ENCODE results near the gene UCHL5.
A peak's percentile ranks its signal among the peaks of the same experiment; 100 is the strongest.
"Not testable (repeated sequence)": the region's sequence is repeated elsewhere in the genome, so short reads cannot be mapped to it uniquely, and the experiment has no call there.

Gene UCHL5

GRCh38 chr1:192986748-192987334 lies 72.3 kb downstream of the UCHL5 start:
- peak overlapping the region; percentile 16 to 18 for H3K27ac ChIP-seq (ENCODE audit: low read depth in 2 of 2, low read length in 2 of 2)
- H3K36me3 ChIP-seq (ENCODE audit: control insufficient read depth in 2 of 2, insufficient read depth in 2 of 2, low read length in 2 of 2); H3K27me3 ChIP-seq (ENCODE audit: control insufficient read depth in 2 of 2, insufficient read depth in 2 of 2, low read length in 2 of 2); H3K4me3 ChIP-seq (ENCODE audit: low read length in 2 of 2); H3K9ac ChIP-seq (ENCODE audit: low read depth in 1 of 2, low read length in 2 of 2); H3K9me3 ChIP-seq (ENCODE audit: control insufficient read depth in 2 of 2, low read length in 2 of 2); H3K4me1 ChIP-seq (ENCODE audit: control insufficient read depth in 2 of 2, insufficient read depth in 2 of 2, low read length in 2 of 2): not testable (repeated sequence)

GRCh38 chr1:192986110-192986747 lies 72.9 kb downstream of the UCHL5 start:
- Histone ChIP-seq H3K27ac (ENCODE audit: low read depth in 2 of 2, low read length in 2 of 2) (peak overlapping the region; percentile 16 to 18), H3K9me3 (ENCODE audit: control insufficient read depth in 2 of 2, low read length in 2 of 2) (no peaks in the 10 kb centered on the region), H3K36me3 (ENCODE audit: control insufficient read depth in 2 of 2, insufficient read depth in 2 of 2, low read length in 2 of 2) (no peaks in the 10 kb centered on the region), H3K4me3 (ENCODE audit: low read length in 2 of 2) (no peak overlapping the region), H3K27me3 (ENCODE audit: control insufficient read depth in 2 of 2, insufficient read depth in 2 of 2, low read length in 2 of 2) (no peaks in the 10 kb centered on the region), H3K4me1 (ENCODE audit: control insufficient read depth in 2 of 2, insufficient read depth in 2 of 2, low read length in 2 of 2) (no peaks in the 10 kb centered on the region), H3K9ac (ENCODE audit: low read depth in 1 of 2, low read length in 2 of 2) (no peak overlapping the region)

- no peaks in the 10 kb centered on the region for H3K36me3 ChIP-seq (ENCODE audit: control insufficient read depth in 2 of 2, insufficient read depth in 2 of 2, low read length in 2 of 2)
- H3K9ac ChIP-seq (ENCODE audit: low read depth in 1 of 2, low read length in 2 of 2): no peak overlapping the region
- H3K4me1 ChIP-seq (ENCODE audit: control insufficient read depth in 2 of 2, insufficient read depth in 2 of 2, low read length in 2 of 2): peaks cover 0 to 1% of the 10 kb centered on the region in 2 donors
- no peaks in the 10 kb centered on the region for H3K9me3 ChIP-seq (ENCODE audit: control insufficient read depth in 2 of 2, low read length in 2 of 2)
- no peaks in the 10 kb centered on the region for H3K27me3 ChIP-seq (ENCODE audit: control insufficient read depth in 2 of 2, insufficient read depth in 2 of 2, low read length in 2 of 2)
- H3K27ac ChIP-seq (ENCODE audit: low read depth in 2 of 2, low read length in 2 of 2): no peak overlapping the region
- H3K4me3 ChIP-seq (ENCODE audit: low read length in 2 of 2): no peak overlapping the region
Observed at GRCh38 chr1:192984080-192984479, 75.1 kb downstream of the UCHL5 start.

- no peak overlapping the region for H3K4me3 ChIP-seq (ENCODE audit: low read length in 2 of 2)
- no peaks in the 10 kb centered on the region for H3K36me3 ChIP-seq (ENCODE audit: control insufficient read depth in 2 of 2, insufficient read depth in 2 of 2, low read length in 2 of 2)
- peaks cover 0 to 4% of the 10 kb centered on the region in 2 donors for H3K4me1 ChIP-seq (ENCODE audit: control insufficient read depth in 2 of 2, insufficient read depth in 2 of 2, low read length in 2 of 2)
- no peak overlapping the region for H3K9ac ChIP-seq (ENCODE audit: low read depth in 1 of 2, low read length in 2 of 2)
- H3K27ac ChIP-seq (ENCODE audit: low read depth in 2 of 2, low read length in 2 of 2): no peak overlapping the region
- H3K27me3 ChIP-seq (ENCODE audit: control insufficient read depth in 2 of 2, insufficient read depth in 2 of 2, low read length in 2 of 2): no peaks in the 10 kb centered on the region
- H3K9me3 ChIP-seq (ENCODE audit: control insufficient read depth in 2 of 2, low read length in 2 of 2): no peaks in the 10 kb centered on the region
Observed at GRCh38 chr1:192983349-192983980, 75.7 kb downstream of the UCHL5 start.

- Histone ChIP-seq H3K27ac (ENCODE audit: low read depth in 2 of 2, low read length in 2 of 2) (no peak overlapping the region), H3K9ac (ENCODE audit: low read depth in 1 of 2, low read length in 2 of 2) (no peak overlapping the region), H3K4me3 (ENCODE audit: low read length in 2 of 2) (no peak overlapping the region), H3K4me1 (ENCODE audit: control insufficient read depth in 2 of 2, insufficient read depth in 2 of 2, low read length in 2 of 2) (peaks cover 0 to 4% of the 10 kb centered on the region in 2 donors), H3K9me3 (ENCODE audit: control insufficient read depth in 2 of 2, low read length in 2 of 2) (no peaks in the 10 kb centered on the region), H3K36me3 (ENCODE audit: control insufficient read depth in 2 of 2, insufficient read depth in 2 of 2, low read length in 2 of 2) (no peaks in the 10 kb centered on the region), H3K27me3 (ENCODE audit: control insufficient read depth in 2 of 2, insufficient read depth in 2 of 2, low read length in 2 of 2) (no peaks in the 10 kb centered on the region)
Observed at GRCh38 chr1:192980856-192981255, 78.3 kb downstream of the UCHL5 start.

- not testable (repeated sequence) for H3K27ac ChIP-seq (ENCODE audit: low read depth in 2 of 2, low read length in 2 of 2); H3K9ac ChIP-seq (ENCODE audit: low read depth in 1 of 2, low read length in 2 of 2); H3K27me3 ChIP-seq (ENCODE audit: control insufficient read depth in 2 of 2, insufficient read depth in 2 of 2, low read length in 2 of 2); H3K4me3 ChIP-seq (ENCODE audit: low read length in 2 of 2); H3K9me3 ChIP-seq (ENCODE audit: control insufficient read depth in 2 of 2, low read length in 2 of 2); H3K36me3 ChIP-seq (ENCODE audit: control insufficient read depth in 2 of 2, insufficient read depth in 2 of 2, low read length in 2 of 2); H3K4me1 ChIP-seq (ENCODE audit: control insufficient read depth in 2 of 2, insufficient read depth in 2 of 2, low read length in 2 of 2)
Observed at GRCh38 chr1:192980334-192980733, 78.8 kb downstream of the UCHL5 start.

- no peaks in the 10 kb centered on the region for H3K36me3 ChIP-seq (ENCODE audit: control insufficient read depth in 2 of 2, insufficient read depth in 2 of 2, low read length in 2 of 2)
- H3K9ac ChIP-seq (ENCODE audit: low read depth in 1 of 2, low read length in 2 of 2): no peak overlapping the region
- H3K4me3 ChIP-seq (ENCODE audit: low read length in 2 of 2): no peak overlapping the region
- H3K4me1 ChIP-seq (ENCODE audit: control insufficient read depth in 2 of 2, insufficient read depth in 2 of 2, low read length in 2 of 2): peaks cover 0 to 4% of the 10 kb centered on the region in 2 donors
- no peaks in the 10 kb centered on the region for H3K27me3 ChIP-seq (ENCODE audit: control insufficient read depth in 2 of 2, insufficient read depth in 2 of 2, low read length in 2 of 2)
- no peaks in the 10 kb centered on the region for H3K9me3 ChIP-seq (ENCODE audit: control insufficient read depth in 2 of 2, low read length in 2 of 2)
- no peak overlapping the region for H3K27ac ChIP-seq (ENCODE audit: low read depth in 2 of 2, low read length in 2 of 2)
Observed at GRCh38 chr1:192979542-192979941, 79.6 kb downstream of the UCHL5 start.

GRCh38 chr1:192978195-192978710 lies 80.9 kb downstream of the UCHL5 start:
- Histone ChIP-seq H3K4me3 (ENCODE audit: low read length in 2 of 2) (no peak overlapping the region), H3K9me3 (ENCODE audit: control insufficient read depth in 2 of 2, low read length in 2 of 2) (no peaks in the 10 kb centered on the region), H3K36me3 (ENCODE audit: control insufficient read depth in 2 of 2, insufficient read depth in 2 of 2, low read length in 2 of 2) (no peaks in the 10 kb centered on the region), H3K27ac (ENCODE audit: low read depth in 2 of 2, low read length in 2 of 2) (no peak overlapping the region), H3K9ac (ENCODE audit: low read depth in 1 of 2, low read length in 2 of 2) (no peak overlapping the region), H3K4me1 (ENCODE audit: control insufficient read depth in 2 of 2, insufficient read depth in 2 of 2, low read length in 2 of 2) (peaks cover 0 to 4% of the 10 kb centered on the region in 2 donors), H3K27me3 (ENCODE audit: control insufficient read depth in 2 of 2, insufficient read depth in 2 of 2, low read length in 2 of 2) (no peaks in the 10 kb centered on the region)

GRCh38 chr1:192977089-192977706 lies 82.0 kb downstream of the UCHL5 start:
- Histone ChIP-seq H3K9ac (ENCODE audit: low read depth in 1 of 2, low read length in 2 of 2) (no peak overlapping the region), H3K4me3 (ENCODE audit: low read length in 2 of 2) (no peak overlapping the region), H3K27ac (ENCODE audit: low read depth in 2 of 2, low read length in 2 of 2) (no peak overlapping the region), H3K9me3 (ENCODE audit: control insufficient read depth in 2 of 2, low read length in 2 of 2) (no peaks in the 10 kb centered on the region), H3K4me1 (ENCODE audit: control insufficient read depth in 2 of 2, insufficient read depth in 2 of 2, low read length in 2 of 2) (peaks cover 0 to 4% of the 10 kb centered on the region in 2 donors), H3K27me3 (ENCODE audit: control insufficient read depth in 2 of 2, insufficient read depth in 2 of 2, low read length in 2 of 2) (no peaks in the 10 kb centered on the region), H3K36me3 (ENCODE audit: control insufficient read depth in 2 of 2, insufficient read depth in 2 of 2, low read length in 2 of 2) (no peaks in the 10 kb centered on the region)

GRCh38 chr1:192976576-192976975 lies 82.6 kb downstream of the UCHL5 start:
- H3K27ac ChIP-seq (ENCODE audit: low read depth in 2 of 2, low read length in 2 of 2): no peak overlapping the region
- no peaks in the 10 kb centered on the region for H3K36me3 ChIP-seq (ENCODE audit: control insufficient read depth in 2 of 2, insufficient read depth in 2 of 2, low read length in 2 of 2)
- no peak overlapping the region for H3K4me3 ChIP-seq (ENCODE audit: low read length in 2 of 2)
- no peak overlapping the region for H3K9ac ChIP-seq (ENCODE audit: low read depth in 1 of 2, low read length in 2 of 2)
- peaks cover 0 to 4% of the 10 kb centered on the region in 2 donors for H3K4me1 ChIP-seq (ENCODE audit: control insufficient read depth in 2 of 2, insufficient read depth in 2 of 2, low read length in 2 of 2)
- no peaks in the 10 kb centered on the region for H3K27me3 ChIP-seq (ENCODE audit: control insufficient read depth in 2 of 2, insufficient read depth in 2 of 2, low read length in 2 of 2)
- no peaks in the 10 kb centered on the region for H3K9me3 ChIP-seq (ENCODE audit: control insufficient read depth in 2 of 2, low read length in 2 of 2)
